Measurements from ENCODE around the gene GPR3. TPM values are rescaled to one million over a fixed set of nuclear protein-coding genes. Genes with fewer than 3 reads are reported as not detected.

Gene GPR3
- total and polyA plus RNA-seq, 2 donors from 2014 or later, result 0.38 to 0.77 TPM

DNA sequence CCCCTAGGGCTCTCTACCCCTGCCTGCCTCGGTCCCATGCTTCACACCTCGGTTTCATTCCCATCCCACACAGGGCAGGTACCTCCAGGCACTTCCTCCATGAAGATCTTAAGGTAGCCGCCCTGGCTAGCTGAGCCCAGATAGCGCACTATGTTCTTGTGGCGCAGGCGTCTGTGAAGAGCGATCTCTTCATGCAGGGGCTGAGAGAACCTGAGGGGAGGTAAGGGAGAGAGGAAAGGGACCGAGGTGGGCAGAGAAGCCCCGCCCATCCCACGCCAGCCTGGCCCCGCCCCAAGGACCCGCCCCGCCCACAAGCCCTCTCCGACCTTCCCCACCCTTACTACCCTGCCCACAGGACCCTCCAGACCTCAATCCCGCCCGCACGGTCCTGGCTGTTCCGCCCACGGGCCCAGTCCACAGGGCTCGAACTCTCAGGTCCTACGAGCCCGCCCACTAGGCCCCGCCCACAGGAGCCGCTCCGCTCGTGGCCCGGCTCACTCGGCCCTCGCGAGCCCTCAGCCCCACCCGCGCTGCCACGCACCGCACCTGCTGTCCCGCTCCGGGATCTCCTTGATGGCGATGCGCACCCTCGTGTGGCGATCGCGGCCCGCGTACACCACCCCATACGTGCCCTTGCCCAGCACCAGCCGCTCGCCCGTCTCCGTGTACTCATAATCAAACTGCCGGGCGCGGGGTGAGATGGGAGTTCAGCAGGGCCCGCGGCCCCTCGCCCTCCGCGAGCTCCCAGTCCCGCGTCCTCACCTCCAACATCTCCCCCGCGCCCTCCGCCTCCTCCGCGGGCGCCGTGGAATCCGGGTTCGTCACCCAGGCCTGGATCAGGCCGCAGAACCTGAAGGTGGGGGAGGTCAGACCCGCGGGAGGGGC lies 32.0 kb upstream of the GPR3 start:
- FAIRE-seq, result no peak
- H3K27ac ChIP-seq (ENCODE audit: low read depth in 2 of 2, low read length in 2 of 2), result no peak overlapping the region
- intact Hi-C loops (cut with DNase I), result no loop called here

DNA sequence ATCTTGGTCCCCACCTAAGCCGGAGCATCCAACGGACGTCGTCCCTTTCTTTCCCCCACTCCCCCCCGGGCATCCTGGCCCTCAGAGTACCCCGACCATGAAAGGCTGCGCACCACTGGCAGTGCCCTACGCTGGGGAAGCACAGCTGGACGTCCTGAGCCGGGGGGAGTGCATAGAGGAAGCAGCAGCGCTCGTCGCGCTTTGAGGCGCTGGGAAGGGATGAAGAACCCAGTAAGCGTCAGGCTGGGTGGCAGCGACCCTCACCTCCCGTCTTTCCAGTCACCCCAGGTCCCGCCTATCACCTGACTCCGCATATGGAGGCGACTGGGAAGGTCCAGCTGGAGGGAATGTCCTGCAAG lies 31.4 kb upstream of the GPR3 start:
- H3K4me1 ChIP-seq (ENCODE audit: control insufficient read depth in 2 of 3, insufficient read depth in 2 of 3, low read depth in 1 of 3, low read length in 3 of 3), result peaks cover 0 to 16% (median 6%) of the 10 kb centered on the region in 3 donors
- H3K27me3 ChIP-seq (ENCODE audit: control insufficient read depth, insufficient read depth, low read length), result no peaks in the 10 kb centered on the region
- H3K4me3 ChIP-seq (ENCODE audit: low read length in 3 of 3), result no peak overlapping the region
- TF ChIP-seq, protein P1, sequence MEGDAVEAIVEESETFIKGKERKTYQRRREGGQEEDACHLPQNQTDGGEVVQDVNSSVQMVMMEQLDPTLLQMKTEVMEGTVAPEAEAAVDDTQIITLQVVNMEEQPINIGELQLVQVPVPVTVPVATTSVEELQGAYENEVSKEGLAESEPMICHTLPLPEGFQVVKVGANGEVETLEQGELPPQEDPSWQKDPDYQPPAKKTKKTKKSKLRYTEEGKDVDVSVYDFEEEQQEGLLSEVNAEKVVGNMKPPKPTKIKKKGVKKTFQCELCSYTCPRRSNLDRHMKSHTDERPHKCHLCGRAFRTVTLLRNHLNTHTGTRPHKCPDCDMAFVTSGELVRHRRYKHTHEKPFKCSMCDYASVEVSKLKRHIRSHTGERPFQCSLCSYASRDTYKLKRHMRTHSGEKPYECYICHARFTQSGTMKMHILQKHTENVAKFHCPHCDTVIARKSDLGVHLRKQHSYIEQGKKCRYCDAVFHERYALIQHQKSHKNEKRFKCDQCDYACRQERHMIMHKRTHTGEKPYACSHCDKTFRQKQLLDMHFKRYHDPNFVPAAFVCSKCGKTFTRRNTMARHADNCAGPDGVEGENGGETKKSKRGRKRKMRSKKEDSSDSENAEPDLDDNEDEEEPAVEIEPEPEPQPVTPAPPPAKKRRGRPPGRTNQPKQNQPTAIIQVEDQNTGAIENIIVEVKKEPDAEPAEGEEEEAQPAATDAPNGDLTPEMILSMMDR (IDR thresholded peaks at IDR 0.05; ENCODE audit: borderline replicate concordance, extremely low read depth, insufficient read depth), result no peak
- no peak for FAIRE-seq
- no peaks in the 10 kb centered on the region for H3K9me3 ChIP-seq (ENCODE audit: control insufficient read depth in 2 of 3, insufficient read depth in 1 of 3, low read length in 3 of 3)
- peak in 1 of 5 donors; percentile 70 for DNase-seq
- intact Hi-C loops (cut with DNase I), result no loop called here
- H3K9ac ChIP-seq (ENCODE audit: low read length in 3 of 3), result no peak overlapping the region
- H3K27ac ChIP-seq (ENCODE audit: low read depth in 2 of 2, low read length in 2 of 2), result no peak overlapping the region
- peaks cover 0 to 20% (median 11%) of the 10 kb centered on the region in 3 donors for H3K36me3 ChIP-seq (ENCODE audit: control insufficient read depth in 2 of 3, insufficient read depth in 3 of 3, low read length in 3 of 3)

More for the DNA sequence above, 32.0 kb upstream of the GPR3 start:
- no peaks in the 10 kb centered on the region for H3K9me3 ChIP-seq (ENCODE audit: control insufficient read depth in 2 of 3, insufficient read depth in 1 of 3, low read length in 3 of 3)
- peaks cover 0 to 16% (median 6%) of the 10 kb centered on the region in 3 donors for H3K4me1 ChIP-seq (ENCODE audit: control insufficient read depth in 2 of 3, insufficient read depth in 2 of 3, low read depth in 1 of 3, low read length in 3 of 3)
- H3K36me3 ChIP-seq (ENCODE audit: control insufficient read depth in 2 of 3, insufficient read depth in 3 of 3, low read length in 3 of 3), result peaks cover 0 to 20% (median 15%) of the 10 kb centered on the region in 3 donors
- no peak overlapping the region for H3K4me3 ChIP-seq (ENCODE audit: low read length in 3 of 3)
- TF ChIP-seq, protein P1 (IDR thresholded peaks at IDR 0.05; ENCODE audit: borderline replicate concordance, extremely low read depth, insufficient read depth), result no peak
- H3K9ac ChIP-seq (ENCODE audit: low read length in 3 of 3), result peak overlapping the region in 1 of 3 donors; percentile 12
- DNase-seq, result peak in 3 of 5 donors; percentile 43 to 81 (median 77)
- no peaks in the 10 kb centered on the region for H3K27me3 ChIP-seq (ENCODE audit: control insufficient read depth, insufficient read depth, low read length)

DNA sequence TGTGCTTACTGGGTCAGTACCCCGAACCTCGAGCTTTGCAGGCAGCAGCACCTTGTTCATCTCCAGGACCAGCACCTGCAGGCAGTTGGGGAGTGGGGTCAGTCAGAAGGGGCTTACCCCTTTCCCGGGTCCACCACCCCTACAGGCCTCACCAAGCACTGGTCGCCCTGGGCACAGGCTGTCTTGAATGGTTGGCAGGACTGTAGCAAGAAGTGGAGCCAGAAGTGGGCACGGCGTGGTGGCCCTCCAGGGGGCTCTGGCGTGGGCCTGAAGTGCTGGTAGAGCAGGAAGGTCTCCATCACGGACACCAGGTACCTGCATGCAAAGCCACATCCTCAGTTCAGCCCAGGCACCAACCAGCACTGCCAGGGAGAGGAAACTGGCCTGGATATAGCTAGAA lies 30.9 kb upstream of the GPR3 start:
- DNase-seq, result peak in 1 of 5 donors; percentile 66
- intact Hi-C loops (cut with DNase I), result no loop called here
- no peaks in the 10 kb centered on the region for H3K27me3 ChIP-seq (ENCODE audit: control insufficient read depth, insufficient read depth, low read length)
- no peak overlapping the region for H3K4me3 ChIP-seq (ENCODE audit: low read length in 3 of 3)
- H3K4me1 ChIP-seq (ENCODE audit: control insufficient read depth in 2 of 3, insufficient read depth in 2 of 3, low read depth in 1 of 3, low read length in 3 of 3), result peaks cover 0 to 16% (median 6%) of the 10 kb centered on the region in 3 donors
- TF ChIP-seq, protein P1 (IDR thresholded peaks at IDR 0.05; ENCODE audit: borderline replicate concordance, extremely low read depth, insufficient read depth), result no peak
- no peak for FAIRE-seq
- peaks cover 0 to 20% (median 9%) of the 10 kb centered on the region in 3 donors for H3K36me3 ChIP-seq (ENCODE audit: control insufficient read depth in 2 of 3, insufficient read depth in 3 of 3, low read length in 3 of 3)
- no peaks in the 10 kb centered on the region for H3K9me3 ChIP-seq (ENCODE audit: control insufficient read depth in 2 of 3, insufficient read depth in 1 of 3, low read length in 3 of 3)
- H3K27ac ChIP-seq (ENCODE audit: low read depth in 2 of 2, low read length in 2 of 2), result no peak overlapping the region
- no peak overlapping the region for H3K9ac ChIP-seq (ENCODE audit: low read length in 3 of 3)
